HG02884 (cell line): ENCODE results near the gene C12orf60.
"Not testable (repeated sequence)": the region's sequence is repeated elsewhere in the genome, so short reads cannot be mapped to it uniquely, and the experiment has no call there.

ENCODE experiments used
- ATAC-seq: cut with Tn5 transposase; IDR thresholded peaks from one replicate; pipeline ENCODE4 v1.9.1; 2021; ENCODE audit warnings: mild to moderate bottlenecking, moderate library complexity; ENCODE audit not compliant: unreplicated experiment

C12orf60 gene, protein sequence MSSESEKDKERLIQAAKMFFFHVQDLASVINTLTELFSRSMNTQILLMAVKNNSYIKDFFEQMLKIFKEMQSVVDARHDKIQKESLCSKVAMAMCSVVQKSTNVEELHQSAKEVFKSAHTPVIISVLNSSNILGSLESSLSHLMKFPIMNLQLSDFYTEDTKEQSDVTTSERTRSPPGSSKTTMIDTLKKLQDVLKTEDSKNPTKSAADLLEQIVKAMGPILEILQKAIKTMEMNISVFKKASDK

DNA sequence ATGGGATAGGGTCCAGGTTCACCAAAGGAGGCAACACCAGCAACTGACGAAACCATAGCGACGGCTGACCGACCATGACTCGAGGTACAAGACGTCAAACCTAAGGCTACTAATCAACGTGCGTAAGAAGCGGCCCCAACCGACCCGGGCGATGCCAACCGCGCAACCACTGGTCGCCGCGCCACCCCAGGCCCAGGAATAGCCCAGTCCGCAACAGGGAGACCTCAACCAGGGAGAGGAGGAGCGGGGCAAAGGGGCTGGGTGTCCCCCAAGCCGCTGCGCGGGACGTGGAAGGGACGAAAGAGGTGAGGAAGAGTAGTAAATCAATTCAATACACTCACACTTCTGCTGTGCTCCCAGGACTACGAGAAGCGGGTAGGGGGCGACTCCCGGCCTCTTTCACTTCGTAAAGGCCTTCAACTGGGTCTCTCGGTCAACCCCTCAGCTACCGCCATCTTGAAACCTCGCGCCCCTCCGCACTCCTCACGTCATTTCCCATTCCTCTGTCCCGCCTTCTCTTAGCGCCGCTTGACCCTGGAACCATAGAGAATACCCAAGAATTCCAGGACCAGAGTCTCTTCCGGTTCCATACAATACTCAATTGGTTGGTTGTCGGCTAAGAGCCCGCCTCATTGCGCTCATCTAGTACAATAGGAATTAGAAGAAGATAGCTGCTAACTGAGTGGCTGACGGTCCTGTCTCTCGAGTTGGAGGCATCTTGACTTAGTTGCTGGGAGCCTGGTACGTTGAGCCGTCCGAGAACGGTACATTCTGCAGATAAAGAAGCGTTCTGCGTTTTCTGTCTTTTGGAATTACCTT, at the start of gene C12orf60, which contains the start of gene WBP11:
TSS of gene C12orf60 (plus strand) at position 660 of the 819 bp plus-strand sequence. CDS start 19,266 bp downstream, outside the sequence.
TSS of gene WBP11 (minus strand) at position 468 of the 819 bp plus-strand sequence. CDS start 2,095 bp downstream, outside the sequence.
- ATAC-seq: peak; percentile 99

DNA sequence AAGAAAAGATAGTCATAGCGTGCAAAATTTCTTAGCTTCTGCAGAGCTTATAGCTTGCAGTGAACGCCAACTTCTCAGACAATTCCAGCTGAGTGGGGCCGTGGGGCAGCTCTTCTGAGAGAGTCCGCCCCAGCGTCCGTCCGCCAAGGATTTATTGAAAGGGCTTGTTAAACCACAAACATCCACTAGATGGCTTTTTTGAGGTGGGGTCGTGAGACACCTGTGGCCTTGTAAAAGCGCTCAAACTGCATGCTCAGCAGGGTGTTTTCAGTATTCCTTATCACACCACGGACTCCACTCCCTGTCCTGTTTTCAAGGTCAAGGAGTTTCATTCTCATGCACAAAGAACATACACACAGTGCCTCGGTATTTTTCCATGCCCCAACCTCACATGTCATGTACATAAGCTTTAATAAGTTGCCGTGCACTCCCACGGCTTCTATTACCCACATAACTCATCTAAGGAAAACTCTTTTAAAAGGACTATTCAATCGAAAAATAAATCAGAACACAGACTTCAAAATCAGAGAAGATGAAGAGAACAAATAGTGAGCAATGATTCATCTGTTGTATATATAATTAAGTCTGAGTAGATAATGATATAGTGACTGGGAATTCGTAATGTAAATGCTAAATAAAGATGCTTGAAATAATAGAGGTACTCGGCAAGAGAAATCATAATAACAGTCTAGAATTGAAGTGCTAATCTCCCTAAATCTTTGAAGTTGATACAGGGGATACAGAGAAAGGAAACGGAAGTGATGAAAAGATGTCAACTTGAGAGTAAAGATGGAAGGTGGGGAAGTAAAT, 46.9 kb upstream of the C12orf60 start:
- no peak for ATAC-seq

DNA sequence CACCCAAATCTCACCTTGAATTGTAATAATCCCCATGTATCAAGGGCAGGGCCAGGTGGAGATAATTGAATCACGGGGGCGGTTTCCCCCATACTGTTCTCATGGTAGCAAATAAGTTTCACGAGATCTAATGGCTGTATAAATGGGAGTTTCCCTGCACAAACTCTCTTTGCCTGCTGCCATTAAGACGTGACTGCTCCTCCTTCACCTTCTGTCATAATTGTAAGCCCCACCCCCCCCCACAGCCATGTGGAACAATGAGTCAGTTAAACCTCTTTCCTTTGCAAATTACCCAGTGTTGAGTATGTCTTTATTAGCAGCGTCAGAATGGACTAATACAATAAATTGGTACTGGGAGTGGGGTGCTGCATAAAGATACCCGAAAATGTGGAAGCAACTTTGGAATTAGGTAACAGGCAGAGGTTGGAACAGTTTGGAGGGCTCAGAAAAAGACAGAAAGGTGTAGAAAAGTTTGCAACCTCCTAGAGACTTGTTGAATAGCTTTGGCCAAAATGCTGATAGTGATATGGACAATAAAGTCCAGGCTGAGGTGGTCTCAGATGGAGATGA, 43.7 kb upstream of the C12orf60 start:
- not testable (repeated sequence) for ATAC-seq

DNA sequence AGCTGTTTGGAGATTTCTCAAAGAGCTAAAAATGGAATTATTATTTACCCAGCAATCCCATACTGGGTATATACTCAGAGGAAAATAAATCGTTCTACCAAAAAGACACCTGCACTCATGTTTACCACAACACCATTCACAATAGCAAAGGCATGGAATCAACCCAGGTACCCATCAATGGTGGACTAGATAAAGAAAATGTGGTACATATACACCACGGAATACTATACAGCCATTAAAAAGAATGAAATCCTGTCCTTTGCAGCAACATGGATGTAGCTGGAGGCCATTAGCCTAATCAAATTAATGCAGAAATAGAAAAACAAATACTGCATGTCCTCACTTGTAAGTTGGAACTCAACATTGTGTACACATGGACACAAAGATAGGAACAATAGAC, 38.1 kb upstream of the C12orf60 start:
- no peak for ATAC-seq

DNA sequence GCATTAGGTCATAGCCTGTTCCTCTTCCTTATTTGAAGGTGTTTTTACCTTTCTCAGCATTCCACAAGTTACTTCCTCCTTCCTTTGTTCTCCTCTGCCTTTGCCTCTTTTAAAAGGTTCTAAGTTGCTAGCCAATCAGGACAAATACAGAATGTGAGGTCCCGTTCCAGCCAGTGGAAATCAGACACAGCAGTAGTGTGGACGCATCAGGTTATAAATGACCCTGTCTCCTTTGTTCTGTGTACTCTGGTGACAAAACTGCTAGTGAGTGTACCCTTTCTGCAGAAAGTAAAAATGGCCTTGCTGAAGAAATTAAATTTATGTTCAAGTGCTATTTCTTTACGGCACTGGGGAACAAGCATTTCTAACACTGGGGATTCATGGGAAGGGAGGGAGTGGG, 37.5 kb upstream of the C12orf60 start:
- not testable (repeated sequence) for ATAC-seq

DNA sequence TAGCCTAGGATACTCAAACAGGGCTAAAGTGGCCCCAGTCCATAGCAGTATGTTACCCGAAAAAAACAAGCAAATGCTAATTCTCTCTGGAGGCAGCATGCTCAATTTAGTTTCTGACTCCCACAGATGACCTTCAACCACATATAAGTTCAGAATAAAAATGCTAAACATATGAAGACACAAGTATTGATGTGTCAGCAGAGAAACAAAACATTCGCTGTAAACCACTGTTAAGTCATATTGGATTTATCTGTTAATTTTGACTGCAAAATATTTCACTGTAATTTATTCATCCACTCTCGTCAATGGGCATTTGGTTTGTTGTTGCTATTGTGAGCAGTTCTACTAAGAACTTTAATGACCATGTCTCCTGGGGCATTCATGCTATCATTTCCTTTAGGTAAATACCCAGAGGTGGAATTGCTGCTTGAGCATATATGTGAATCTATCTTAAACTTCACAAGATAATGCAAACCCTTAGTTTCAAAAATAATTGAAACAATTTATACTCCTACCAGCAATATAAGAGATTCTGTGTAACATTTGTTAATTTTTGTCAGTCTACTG, 36.7 kb upstream of the C12orf60 start:
- no peak for ATAC-seq

DNA sequence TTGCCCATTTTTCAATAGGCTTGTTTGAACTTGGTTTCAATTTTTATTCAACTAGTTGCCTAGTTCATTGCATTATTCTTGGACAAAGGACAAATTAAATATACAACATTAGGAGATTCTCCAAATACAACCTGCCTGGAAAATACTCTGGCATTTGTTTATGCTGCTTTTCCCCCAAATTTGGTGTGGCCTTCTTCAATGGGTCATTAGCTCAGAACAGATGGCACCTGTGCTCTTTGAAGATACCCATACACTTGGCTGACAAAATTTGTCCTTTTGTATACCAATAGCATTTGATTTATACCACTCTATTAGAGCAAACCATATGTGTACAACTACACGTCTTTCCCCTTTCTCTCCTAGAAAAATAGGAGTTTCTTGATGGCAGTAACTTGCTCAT, 35.9 kb upstream of the C12orf60 start:
- ATAC-seq: no peak

DNA sequence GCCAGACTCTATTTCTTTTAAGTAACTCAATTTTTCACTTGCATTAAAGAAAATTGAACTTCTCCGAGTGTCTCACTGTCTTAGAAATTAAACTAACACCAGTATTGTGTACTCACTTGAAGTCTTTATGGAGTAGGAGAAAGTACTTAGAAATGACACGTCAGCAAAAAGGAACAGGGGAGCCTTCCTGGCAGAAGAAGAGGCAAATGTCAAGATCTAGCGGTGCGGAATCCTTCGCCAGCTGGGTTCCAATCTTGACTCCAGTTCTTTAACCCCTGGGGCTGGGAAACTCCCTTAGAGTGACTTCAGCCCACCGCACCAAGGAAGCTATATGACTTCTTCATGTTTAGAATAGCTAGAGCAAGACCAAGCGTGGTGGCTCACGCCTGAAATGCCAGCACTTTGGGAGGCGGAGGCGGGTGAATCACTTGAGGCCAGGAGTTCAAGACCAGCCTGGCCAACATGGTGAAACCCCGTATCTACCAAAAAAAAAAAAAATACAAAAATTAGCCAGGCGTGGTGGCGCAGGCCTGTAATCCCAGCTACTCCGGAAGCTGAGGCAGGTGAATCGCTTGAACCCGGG, 34.6 kb upstream of the C12orf60 start:
- ATAC-seq: no peak

DNA sequence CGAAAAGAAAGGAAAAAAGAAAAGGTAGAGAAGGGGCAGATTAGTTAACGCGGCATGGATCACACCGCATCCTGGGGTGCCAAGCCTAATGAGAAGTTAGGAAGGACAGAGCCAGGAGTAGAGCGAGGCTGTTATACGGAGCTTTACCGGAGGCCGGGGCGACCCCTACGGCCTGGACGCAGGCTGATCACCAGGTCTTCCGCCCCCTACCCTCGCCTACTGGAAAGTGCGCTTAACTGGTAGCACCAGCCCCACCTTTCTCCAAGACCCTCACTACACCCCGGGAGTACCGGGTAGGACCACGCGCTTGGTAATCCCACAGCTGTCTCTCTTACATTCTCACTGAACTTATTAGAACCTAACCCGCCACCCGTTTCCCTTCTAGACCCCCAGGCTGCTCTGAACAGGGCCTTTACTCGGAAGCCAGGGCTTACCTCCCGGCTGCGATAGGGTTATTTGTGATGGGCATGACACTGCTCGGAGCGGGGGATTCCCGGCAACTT, 34.0 kb upstream of the C12orf60 start:
- no peak for ATAC-seq

DNA sequence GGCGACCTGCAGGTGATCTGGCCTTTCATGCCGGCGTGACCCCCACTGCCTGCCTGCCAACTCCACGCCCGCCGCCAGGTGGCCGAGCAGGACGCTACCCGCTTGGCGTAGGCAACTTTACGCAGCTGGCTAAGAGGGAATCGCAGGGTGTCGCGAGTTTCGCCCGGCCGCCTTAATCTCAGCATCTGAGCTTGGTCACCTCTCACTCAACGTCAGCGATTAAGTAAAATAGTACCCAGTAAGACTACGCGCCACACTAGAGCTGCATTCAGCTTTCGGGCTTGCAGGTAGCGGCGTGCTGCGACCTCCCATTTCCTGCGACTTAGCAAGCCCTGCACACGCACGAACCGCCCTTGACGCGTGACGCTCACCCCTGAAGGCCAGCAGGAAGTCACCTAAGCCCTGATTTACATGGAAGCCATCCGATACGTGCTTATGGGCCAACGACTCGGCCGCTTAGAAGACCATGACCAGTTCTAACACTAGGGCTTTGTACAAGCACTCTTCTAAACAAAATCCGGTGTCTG, 33.4 kb upstream of the C12orf60 start:
- peak; percentile 33 for ATAC-seq

DNA sequence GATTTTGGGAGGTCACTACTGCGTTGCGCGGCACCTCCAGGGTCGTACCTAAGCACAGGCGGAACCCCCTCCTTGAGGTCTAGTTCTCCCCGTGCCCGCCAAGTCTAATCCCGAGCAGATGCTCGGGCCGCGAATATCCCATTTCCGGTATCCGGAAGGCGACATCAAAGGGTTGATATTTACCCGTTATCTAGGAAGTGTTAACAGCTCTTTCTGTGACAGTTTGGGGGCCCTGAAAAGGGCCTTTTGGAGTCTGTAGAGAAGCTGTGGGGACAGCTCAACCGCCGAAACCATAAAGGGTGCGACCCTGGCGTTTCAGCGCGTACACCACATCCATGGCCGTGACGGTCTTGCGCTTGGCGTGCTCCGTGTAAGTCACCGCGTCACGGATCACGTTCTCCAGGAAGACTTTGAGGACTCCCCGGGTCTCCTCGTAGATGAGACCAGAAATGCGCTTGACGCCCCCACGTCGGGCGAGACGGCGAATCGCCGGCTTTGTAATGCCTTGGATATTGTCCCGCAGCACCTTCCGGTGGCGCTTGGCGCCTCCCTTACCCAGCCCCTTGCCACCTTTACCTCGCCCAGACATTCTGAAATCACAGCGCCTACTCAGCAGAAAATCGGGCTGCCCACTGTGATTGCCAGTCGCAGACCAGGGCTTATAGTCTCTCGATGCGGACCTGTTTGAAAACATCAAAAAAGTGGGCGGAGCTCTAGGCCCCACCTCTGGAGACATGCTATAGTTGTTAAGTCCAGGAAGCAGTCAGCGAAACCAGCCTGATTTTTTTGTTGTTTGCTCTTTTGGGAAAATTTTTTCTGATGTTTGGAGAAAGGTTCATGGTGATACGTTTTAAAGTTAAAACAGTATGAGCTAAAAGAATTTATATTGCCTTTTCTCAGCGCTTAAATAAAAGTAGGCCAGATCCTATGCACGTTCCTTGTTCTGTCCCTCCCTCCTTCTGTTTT, 32.7 kb upstream of the C12orf60 start:
- peak; percentile 14 for ATAC-seq

DNA sequence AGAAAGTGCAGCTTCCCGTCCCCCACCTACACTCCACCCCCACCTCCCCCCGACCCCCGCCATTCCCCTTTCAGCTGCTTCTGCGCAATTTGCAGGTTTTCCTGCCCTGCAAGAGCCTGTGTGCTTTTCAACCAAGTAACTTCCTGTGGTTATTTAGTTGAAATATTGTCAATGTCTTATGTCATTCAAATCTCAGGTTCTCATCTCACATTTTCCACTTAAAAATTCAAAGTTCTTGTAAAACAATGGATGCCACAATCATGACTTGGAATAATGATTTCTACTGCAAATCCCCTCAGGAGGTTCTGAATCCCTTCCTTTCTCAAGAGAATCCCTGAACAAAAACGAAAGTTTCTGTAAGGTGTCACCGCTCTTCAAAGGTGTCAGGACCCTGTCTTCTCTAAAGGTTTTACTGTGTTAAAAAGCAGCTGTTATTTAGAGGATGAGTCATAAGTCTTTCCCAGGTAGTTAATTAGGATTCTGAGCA, 31.8 kb upstream of the C12orf60 start:
- no peak for ATAC-seq

DNA sequence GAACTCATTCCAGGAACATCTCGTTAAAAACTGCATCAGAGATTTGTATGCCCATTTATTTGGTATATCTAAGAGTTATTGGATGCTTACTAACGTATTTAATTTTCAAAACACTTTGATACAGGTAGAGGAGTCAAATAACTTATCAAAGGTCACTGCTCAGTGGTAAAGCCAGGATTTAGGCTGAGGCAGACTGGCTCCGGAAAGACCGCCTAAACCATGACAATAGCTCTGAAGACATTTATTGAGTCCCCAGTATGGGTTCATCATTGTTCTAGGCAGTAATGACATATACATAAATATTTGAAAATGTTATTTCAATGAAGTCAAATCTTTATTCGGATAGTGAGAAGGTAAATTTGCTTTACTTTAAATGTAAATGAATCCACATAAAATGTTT, 30.5 kb upstream of the C12orf60 start:
- no peak for ATAC-seq

DNA sequence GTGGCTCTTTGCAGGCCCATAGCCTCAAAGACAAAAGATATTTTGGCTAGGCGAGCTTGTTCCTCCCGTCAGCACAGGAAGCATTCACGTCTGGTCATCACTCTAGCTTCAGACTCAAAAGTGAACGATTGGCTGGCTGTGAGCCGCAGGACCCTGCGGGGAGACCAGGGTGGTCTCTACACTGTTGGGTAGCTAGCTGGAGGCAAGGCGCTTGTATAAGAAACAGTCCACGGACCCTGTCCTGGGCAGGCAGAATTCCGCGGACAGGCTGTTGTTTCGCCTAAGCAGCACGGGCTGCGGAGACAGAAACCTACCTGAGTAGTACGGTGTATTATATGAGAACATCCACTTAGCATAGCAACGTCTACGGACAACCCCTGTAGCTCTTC, 29.8 kb upstream of the C12orf60 start:
- ATAC-seq: peak; percentile 14

DNA sequence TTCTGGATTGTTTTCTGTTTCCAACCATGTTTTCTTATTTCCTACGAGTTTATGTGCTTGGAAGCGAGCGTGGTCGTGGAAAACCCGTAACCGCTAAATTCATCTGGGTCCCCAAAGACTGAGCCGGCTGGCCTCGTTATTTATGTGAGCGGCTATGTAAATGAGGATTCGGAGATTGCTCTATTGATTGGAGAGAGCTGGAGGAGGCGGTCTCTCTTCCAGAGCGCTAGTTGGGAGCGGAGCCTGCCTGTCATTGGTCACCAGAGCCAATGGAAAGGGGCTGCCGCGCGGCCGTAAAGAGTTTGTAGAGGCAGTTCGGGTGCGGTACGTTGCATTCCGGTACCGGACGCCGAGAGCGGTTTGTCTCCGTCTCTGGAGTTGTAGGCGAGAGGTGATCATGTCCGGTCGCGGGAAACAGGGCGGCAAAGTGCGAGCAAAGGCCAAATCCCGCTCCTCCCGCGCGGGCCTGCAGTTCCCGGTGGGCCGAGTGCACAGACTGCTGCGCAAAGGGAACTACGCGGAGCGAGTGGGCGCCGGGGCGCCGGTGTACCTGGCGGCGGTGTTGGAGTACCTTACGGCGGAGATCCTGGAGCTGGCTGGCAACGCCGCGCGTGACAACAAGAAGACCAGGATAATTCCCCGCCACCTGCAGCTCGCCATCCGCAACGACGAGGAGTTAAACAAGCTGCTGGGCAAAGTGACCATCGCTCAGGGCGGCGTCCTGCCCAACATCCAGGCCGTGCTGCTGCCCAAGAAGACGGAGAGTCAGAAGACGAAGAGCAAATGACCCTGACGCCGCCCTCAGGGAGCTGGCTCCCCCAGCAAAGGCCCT, 29.2 kb upstream of the C12orf60 start:
- ATAC-seq: peak; percentile 53

DNA sequence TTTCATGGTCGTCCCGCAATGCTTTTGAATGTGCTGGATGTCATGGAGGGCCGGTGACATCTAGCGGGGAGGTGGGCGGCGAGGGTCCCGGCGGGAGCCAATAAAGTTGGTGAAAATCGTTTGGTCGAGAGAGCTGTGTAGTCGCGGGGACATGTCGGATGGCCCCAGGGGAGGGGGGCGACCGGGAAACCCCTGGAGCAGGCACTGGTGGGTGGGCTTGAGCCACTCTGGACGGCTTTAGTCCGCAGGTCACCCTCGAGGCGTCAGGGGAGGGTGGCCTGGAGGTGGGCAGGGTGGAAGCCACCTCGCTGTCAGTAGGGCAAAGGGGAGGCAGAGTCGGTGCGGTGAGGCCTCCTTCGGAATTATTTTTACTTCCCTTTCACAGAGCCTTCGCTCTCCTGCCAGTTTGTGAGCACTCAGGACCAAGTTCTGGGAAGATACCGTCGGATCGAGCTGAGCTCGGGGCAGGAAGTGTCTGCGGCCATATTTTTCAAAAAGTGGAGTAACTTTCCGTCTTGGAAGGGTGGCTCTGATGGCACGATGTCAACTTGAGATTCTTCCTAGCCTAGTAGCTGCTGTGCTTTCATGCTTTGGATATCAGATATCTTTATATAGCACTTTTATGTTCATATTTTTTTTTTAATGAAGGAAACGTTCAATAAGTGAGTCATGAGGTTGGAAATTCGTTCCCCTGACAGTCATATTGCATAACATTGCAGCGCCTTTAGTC, 28.4 kb upstream of the C12orf60 start:
- no peak for ATAC-seq

DNA sequence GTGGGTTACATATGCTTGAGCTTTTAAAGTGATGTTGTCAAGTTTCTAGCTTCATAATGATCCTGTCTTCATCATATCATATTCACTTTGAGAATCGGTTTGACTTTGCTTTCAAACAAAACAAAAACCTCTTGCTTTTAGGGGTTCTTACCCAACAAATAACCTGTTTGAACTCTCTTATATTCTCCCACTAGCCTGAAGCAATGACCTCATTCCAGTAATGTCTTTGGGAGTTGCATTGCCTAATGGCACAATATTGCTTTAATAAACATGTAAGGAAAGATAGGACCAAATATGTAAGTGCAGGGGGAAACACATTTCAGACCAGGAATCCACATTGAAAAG, 27.9 kb upstream of the C12orf60 start:
- no peak for ATAC-seq
